OCI-LY3 (cell line): Measurements from ENCODE around the gene CD40.

Source experiments
- H2AFZ ChIP-seq: fragments of 200-600, 300-600 bp; shearing (Covaris generic); 2 replicates; pipeline ENCODE4 v1.6.0; 2014; ENCODE audit warnings: antibody characterized with exemption, low read depth, low read length
- H3K27ac ChIP-seq: fragments of 200-600, 300-600 bp; sonication (generic); 2 replicates; pipeline ENCODE4 v1.5.1; 2014; ENCODE audit warnings: mild to moderate bottlenecking, low read length, moderate library complexity, mixed read lengths
- H3K27me3 ChIP-seq: fragments of 200-600, 300-600 bp; sonication (generic); 2 replicates; pipeline ENCODE4 v1.6.1; 2014; ENCODE audit warnings: low read depth, low read length, mixed read lengths
- H3K36me3 ChIP-seq: fragments of 200-600, 300-600 bp; sonication (generic); replicated peaks from 2 replicates; pipeline ENCODE3; 2014; ENCODE audit warnings: low read depth, low read length, mixed read lengths
- H3K4me1 ChIP-seq: fragments of 300-600, 200-600 bp; sonication (generic); 2 replicates; pipeline ENCODE4 v1.6.1; 2014; ENCODE audit warnings: low read length, mixed read lengths
- H3K4me2 ChIP-seq: fragments of 200-600, 300-600 bp; sonication (generic); 2 replicates; pipeline ENCODE4 v1.6.1; 2014; ENCODE audit warnings: low read length, mixed read lengths
- H3K4me3 ChIP-seq: fragments of 300-600, 200-600 bp; sonication (generic); 2 replicates; pipeline ENCODE4 v1.5.1; 2014; ENCODE audit warnings: antibody characterized with exemption, mild to moderate bottlenecking, low read length, moderate library complexity
- H3K79me2 ChIP-seq: fragments of 300-600, 200-600 bp; shearing (Covaris generic); 2 replicates; pipeline ENCODE4 v1.6.1; 2014; ENCODE audit warnings: mild to moderate bottlenecking, low read length, mixed read lengths
- H3K9ac ChIP-seq: fragments of 300-600, 200-600 bp; shearing (Covaris generic); 2 replicates; pipeline ENCODE4 v1.6.0; 2014; ENCODE audit warnings: mild to moderate bottlenecking, low read length, moderate library complexity
- H3K9me3 ChIP-seq: fragments of 200-600, 300-600 bp; shearing (Covaris generic); 2 replicates; pipeline ENCODE4 v1.6.1; 2014; ENCODE audit warnings: low read length, mixed read lengths; ENCODE audit not compliant: insufficient read depth
- H4K20me1 ChIP-seq: fragments of 200-600, 300-600 bp; sonication (generic); 2 replicates; pipeline ENCODE4 v1.6.1; 2016; ENCODE audit warnings: low read length, mixed read lengths; ENCODE audit not compliant: insufficient read depth
- CTCF ChIP-seq: fragments of 200-600, 300-600 bp; sonication (generic); IDR thresholded peaks from 2 replicates; pipeline ENCODE4 v1.5.1; 2014; ENCODE audit warnings: antibody characterized with exemption, low read length, low read depth
- EZH2phosphoT487 ChIP-seq: fragments of 200-600 bp; shearing (Covaris generic); IDR thresholded peaks from 2 replicates; pipeline ENCODE4 v1.6.1; 2018; ENCODE audit warnings: antibody characterized with exemption, mixed run types, low read depth

CD40 gene

GRCh38 chr20:46177768-46178167 is 59.7 kb downstream of the CD40 start:
- H3K36me3 ChIP-seq: no peaks in the 10 kb centered on the region
- no peak overlapping the region for H3K4me2 ChIP-seq
- H3K9ac ChIP-seq: no peak overlapping the region
- no peaks in the 10 kb centered on the region for H3K4me1 ChIP-seq
- H2AFZ ChIP-seq: no peak overlapping the region
- TF ChIP-seq EZH2phosphoT487 (no peak), CTCF (no peak)
- H4K20me1 ChIP-seq: no peaks in the 10 kb centered on the region
- H3K4me3 ChIP-seq: no peak overlapping the region
- peaks cover 69% of the 10 kb centered on the region for H3K27me3 ChIP-seq
- no peak overlapping the region for H3K27ac ChIP-seq
- no peaks in the 10 kb centered on the region for H3K79me2 ChIP-seq
- H3K9me3 ChIP-seq: no peaks in the 10 kb centered on the region

- H2AFZ ChIP-seq: no peak overlapping the region
- no peaks in the 10 kb centered on the region for H4K20me1 ChIP-seq
- H3K79me2 ChIP-seq: no peaks in the 10 kb centered on the region
- no peak overlapping the region for H3K9ac ChIP-seq
- TF ChIP-seq EZH2phosphoT487 (no peak), CTCF (no peak)
- peaks cover 58% of the 10 kb centered on the region for H3K27me3 ChIP-seq
- H3K4me1 ChIP-seq: no peaks in the 10 kb centered on the region
- H3K27ac ChIP-seq: no peak overlapping the region
- no peak overlapping the region for H3K4me2 ChIP-seq
- H3K36me3 ChIP-seq: no peaks in the 10 kb centered on the region
- H3K4me3 ChIP-seq: no peak overlapping the region
- H3K9me3 ChIP-seq: no peaks in the 10 kb centered on the region
Measured at GRCh38 chr20:46178891-46179290, 60.8 kb downstream of the CD40 start.
